Fibroblast of peridontal ligament (primary cell): Measurements from ENCODE around the gene PARD6G.

Source experiments
- DNase-seq: peaks from one replicate; pipeline ENCODE4 v3.0.0-alpha.2; 2010; ENCODE audit errors: extremely low read depth

The PARD6G gene

GRCh38 chr18:80190311-80190710 lies 57.0 kb downstream of the PARD6G start:
- no peak for DNase-seq

DNA sequence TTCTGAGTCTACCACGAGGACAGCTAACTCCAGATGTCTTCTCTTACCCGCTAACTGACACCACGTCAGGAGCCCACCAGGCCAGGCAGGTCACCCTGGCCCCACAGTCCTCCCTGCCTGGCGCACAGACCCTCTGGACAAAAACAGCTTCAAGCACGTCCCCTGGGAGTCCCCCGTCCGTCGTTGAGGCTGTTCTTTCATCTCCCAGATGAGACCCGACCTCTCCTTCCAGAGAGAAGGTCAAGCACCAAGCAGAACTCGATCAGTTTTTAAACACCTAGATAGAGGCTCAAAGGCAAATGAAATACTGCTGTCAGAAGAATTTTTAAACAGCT lies 57.8 kb downstream of the PARD6G start:
- no peak for DNase-seq

DNA sequence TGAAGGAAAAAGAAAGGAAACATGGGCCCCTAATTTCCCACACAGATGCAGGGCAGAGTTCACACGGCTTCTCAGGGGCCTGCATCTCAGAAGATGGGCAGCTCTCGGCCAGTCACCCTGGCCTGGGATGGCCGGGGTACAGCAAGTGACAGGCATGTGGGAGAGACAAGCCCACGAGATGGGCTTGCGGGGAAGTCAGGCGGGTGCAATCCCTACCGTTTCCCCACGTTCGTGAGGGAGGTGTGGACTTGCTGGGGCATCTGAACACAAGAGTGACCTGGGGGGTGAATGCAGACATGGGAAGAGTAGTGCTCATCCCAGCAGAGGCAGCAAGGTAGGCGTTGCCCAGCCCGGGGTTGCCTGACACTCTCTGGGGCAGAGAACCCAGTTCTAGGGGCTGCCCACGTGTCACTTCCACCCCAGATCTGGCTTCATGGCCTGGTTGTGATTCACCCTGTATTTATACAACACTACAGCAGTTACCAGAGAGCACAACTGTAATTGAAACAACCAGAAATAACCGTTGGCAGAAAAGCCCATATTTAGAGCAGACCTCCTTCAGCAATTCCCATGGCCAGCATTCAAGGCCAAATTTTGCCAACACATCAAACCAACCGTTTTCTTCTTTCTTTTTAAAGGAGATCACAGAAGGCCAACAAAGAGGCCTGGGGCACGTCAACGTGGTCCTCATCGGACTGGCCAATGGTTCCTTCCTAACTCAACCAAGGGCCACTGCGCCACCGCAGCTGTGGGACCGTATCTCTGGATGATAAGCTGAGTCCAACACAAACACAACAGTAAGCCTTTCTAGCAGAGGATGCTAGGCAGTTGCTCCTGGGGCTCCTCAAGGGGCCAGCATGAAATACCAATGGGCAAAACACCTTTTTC lies 58.4 kb downstream of the PARD6G start:
- no peak for DNase-seq

- no peak for DNase-seq
These were observed 59.2 kb downstream of the PARD6G start for GRCh38 chr18:80187956-80188642.

DNA sequence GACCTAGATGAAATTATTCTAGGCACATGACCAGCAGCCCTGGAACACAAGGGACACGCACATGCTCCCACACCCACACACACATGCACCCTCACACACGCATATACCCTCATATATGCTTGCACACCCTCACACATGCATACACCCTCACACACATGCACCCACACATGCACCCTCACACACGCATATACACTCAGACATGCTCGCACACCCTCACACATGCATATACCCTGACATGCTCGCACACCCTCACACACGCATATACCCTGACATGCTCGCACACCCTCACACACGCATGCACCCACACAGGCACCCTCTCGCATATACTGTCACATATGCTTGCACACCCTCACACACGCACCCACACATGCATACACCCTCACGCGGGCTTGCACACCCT lies 61.8 kb downstream of the PARD6G start:
- DNase-seq, result no peak

GRCh38 chr18:80184243-80184772 lies 63.0 kb downstream of the PARD6G start:
- no peak for DNase-seq

GRCh38 chr18:80183273-80184050 lies 63.9 kb downstream of the PARD6G start:
- DNase-seq, result no peak

DNA sequence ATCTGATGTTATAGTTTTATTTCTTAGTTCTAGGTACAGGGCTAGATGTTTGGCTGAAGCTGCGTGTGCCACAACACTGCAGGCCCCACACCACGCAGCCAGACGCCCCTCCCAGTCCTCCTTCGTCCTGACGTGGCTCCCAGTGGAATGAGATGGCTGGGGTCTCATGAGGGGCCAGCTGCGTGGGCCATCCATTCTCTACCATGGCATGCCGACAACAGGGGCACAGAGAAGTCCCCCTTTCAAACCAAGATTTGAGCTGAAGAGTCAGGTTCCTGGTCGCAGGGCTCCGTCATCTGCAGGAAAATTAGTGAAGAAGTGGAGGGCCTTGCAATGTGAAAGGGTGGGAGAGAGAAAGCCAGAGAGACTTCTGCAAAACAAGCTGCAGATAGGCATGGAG lies 64.5 kb downstream of the PARD6G start:
- DNase-seq, result no peak

DNA sequence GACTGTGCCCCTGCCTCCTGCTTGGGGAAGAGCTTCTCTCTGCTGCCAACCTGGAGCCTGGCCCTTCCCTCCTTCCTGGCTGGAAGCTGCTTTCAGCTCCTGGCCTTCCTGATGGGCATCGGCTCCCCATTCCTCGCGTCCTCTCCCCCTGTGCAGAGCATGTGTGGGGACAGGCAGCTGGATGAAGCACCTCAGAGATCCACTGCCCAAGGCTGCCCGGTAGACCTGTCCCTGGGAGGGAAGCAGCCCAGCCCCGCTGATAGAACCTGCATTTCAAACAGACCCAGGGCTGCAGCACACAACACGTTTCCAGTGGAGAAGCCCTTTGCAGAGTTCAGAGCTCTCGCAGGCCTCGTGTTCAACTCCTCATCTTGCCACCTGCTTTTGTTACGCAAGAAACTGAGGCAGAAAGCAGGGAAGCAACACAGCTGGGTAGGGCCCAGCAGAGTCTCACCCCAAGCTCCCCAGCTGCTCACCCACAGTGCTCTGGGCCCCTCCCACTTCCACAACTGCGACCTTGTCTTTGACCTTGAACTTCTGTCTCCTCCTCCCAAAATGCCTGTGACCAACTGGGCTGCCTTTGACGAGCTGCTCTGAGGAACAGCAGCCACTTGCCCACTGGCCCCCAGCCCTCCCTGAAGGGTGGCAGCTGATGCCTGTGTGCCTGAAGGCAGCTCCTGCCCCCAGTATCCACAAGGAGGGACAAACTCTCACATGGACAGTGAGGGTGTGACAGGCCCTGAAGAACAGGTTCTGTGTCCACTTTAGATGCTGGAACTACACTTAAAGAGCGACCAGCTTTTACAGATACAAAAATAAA lies 65.5 kb downstream of the PARD6G start:
- no peak for DNase-seq

- no peak for DNase-seq
These were observed 66.3 kb downstream of the PARD6G start for GRCh38 chr18:80180778-80181564.

- no peak for DNase-seq
These were observed 67.3 kb downstream of the PARD6G start for GRCh38 chr18:80179857-80180558.

GRCh38 chr18:80178935-80179818 lies 68.1 kb downstream of the PARD6G start:
- DNase-seq, result no peak

DNA sequence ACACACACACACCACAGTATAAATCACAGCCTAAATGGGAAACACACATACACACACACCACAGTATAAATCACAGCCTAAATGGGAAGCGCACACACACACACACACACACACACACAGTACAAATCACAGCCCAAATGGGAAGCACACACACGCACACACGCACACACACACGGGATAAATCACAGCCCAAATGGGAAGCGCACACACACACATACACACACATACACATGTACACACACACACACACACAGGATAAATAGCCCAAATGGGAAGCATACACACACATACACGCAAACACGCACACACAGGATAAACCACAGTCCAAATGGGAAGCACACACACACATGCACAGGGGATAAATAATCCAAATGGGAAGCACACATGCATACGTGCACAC lies 70.2 kb downstream of the PARD6G start:
- no peak for DNase-seq

DNA sequence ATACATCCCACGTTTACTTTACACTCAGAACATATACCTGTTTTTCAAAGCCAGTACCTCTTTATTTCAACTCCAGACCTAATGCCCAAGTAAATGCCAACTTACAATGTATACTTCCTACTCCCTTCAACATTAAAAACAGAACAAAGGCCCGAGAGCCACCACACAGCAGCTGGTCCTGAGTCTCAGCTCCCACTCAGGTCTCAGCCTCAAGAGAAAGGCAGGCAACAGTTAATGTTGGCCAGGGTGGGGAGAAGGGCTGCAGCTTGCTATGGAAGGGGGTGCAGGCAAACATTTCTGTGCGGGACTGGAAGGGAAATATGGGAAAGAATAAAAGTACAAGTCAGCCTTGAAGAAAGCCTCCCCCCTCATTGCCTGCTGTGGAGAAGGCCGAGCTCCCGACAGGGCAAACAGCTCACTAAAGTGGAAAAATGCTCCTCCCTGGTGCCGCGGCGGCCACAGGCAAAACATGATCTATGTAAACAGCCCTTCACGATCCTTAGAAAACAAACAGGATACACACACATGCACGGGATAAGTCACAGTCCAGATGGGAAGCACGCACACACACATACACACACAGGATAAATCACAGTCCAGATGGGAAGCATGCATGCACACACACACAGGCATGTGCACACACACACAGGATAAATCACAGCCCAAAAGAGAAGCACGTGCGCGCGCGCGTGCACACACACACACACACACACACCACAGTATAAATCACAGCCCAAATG lies 70.8 kb downstream of the PARD6G start:
- DNase-seq, result peak; percentile 37

- DNase-seq, result no peak
These were observed 71.7 kb downstream of the PARD6G start for GRCh38 chr18:80175451-80176204.

GRCh38 chr18:80173060-80173459 lies 74.3 kb downstream of the PARD6G start:
- DNase-seq, result no peak

DNA sequence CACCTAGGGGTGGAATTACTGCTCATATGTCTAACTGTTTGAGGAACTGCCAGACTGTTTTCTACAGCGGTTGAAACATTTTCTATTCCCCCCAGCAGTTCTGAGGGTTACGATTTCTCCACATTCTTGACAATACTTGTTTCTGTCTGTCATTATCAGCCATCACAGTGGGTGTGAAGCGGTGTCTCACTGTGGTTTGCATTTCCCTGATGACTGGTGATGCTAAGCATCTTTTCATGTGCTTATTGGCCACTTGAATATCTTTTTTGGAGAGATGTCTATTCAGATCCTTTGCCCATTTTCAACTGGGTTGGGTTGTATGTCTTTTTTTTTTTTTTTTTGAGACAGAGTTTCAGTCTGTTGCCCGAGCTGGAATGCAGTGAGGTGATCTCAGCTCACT lies 75.3 kb downstream of the PARD6G start:
- DNase-seq, result no peak
